NAMALWA (cell line): ENCODE results near the gene CACNA2D3.

Source experiments
- DNase-seq: peaks from one replicate; pipeline ENCODE4 v3.0.0-alpha.2; 2015; ENCODE audit warnings: low spot score

CACNA2D3 gene

DNA sequence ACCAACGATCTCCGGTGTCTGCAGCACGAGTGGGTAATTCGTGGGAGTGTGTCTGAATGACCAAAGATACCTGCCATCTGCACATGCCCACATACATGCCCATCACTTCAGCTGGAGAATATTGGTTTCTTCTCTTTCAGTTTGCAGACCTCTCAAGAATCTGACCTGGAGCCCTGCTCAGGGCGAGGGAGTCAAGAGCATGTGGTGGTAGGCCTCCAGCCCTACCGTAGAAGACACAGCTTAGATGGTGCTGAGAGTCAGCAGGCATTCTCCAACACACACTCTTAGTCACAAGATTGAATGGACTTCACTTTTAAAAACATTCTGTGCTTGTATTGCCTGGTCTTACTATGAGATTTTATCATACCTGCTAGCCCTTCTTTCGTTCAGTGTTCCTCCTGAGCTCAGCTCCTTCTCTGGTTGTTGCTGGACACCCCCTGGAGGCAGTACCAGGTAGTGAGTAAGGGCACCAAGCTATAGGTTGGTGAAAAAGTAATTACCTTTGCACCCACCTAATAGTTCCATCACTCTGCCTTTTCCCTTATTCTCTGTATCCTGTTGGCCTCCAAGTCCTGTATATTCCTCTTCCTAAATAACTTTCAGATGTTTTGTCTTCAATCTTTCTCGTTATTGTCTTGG is 252.0 kb downstream of the CACNA2D3 start:
- peak; percentile 16 for DNase-seq

GRCh38 chr3:54376142-54376807 is 253.9 kb downstream of the CACNA2D3 start:
- DNase-seq = no peak

DNA sequence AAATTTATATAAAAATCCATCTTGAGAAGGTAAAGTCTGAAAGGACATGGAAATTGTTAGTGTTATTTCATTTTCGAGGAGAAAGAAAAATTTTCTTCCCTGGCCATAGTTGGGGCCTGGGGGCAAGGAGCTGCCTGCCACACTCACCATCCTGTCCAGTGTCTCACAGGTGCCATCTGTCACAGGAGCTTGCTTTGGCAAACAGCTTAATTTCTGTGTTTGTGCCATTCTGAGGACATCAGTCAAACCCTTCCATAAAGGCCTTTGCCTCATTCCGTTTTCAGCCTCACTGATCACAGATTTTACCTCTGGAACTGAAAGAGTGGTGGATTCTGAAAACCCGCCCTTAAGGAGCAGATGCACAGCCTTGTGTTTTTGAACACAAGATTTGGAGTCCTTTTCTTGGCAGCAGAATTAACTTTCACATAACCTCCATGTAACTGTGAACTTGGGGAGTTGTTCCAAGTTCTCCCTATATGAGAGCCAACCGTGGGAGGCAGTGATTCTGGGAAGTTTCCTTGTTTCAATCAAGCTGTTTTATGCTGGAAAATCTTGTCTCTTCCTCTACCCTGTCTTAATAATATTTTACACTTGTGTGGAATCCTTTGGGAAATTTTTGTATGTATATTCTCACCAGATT is 254.7 kb downstream of the CACNA2D3 start:
- no peak for DNase-seq

GRCh38 chr3:54378184-54378583 is 255.8 kb downstream of the CACNA2D3 start:
- no peak for DNase-seq

- no peak for DNase-seq
These were observed 261.9 kb downstream of the CACNA2D3 start for GRCh38 chr3:54384279-54384678.

DNA sequence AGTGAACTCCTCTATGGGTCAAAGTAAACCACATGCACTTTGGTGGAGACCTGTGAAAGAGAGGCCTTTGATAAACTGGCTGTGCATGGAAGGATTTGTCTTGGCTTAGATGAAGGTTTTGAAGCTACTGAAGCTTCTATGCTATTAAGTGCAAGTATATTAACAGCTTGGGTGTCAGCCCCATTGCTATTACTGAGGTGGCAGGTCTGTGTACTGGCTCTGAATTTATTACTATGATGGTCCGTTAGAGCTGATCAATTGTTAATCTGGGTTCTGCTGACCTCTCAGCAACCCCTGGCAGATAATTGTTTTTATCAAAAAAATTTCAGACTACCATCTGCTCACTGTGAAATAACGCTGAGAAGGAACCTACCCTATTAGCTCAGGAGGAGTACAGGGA is 268.2 kb downstream of the CACNA2D3 start:
- no peak for DNase-seq

- no peak for DNase-seq
These were observed 270.8 kb downstream of the CACNA2D3 start for GRCh38 chr3:54393150-54393549.

DNA sequence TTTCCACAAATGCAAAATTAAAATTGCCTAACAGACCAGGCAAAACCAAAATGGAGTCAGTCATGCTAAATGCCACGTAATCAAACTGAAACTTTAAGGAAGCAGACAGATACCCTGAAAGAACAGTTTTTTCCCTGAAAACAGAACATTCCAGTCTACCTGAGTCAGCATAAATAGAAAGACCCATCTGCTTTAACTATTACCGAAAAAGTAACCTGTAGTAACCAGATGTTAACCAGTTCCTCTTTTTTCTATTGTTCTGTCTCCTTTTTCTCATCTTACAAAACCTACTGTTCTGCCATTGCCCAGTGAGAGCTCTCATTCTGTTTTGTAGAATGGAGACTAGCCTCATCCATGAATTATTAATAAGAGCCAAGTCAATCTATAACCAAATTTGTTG is 286.0 kb downstream of the CACNA2D3 start:
- DNase-seq = no peak

DNA sequence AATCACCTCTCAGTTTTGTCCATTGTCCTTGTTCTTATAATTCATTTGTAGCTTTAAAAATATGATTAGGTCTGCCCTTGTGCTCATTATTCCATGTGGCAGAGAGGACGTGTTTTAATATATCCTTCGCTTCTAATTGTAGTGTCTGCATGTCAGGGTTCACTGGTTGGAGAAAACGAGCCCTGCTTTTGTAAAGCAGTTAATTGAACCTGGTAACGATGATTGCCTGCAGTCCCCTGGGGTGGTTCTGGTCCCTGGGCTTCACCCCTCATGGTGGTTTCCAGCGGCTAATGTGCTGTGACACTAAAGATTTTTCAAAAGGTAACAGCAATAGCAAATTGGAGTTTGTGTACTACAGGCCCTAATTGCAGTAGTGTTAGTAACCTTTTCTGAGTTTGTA is 299.6 kb downstream of the CACNA2D3 start:
- DNase-seq = no peak

GRCh38 chr3:54424292-54424691 is 301.9 kb downstream of the CACNA2D3 start:
- no peak for DNase-seq

GRCh38 chr3:54426381-54426780 is 304.0 kb downstream of the CACNA2D3 start:
- DNase-seq = no peak

GRCh38 chr3:54427501-54427900 is 305.1 kb downstream of the CACNA2D3 start:
- DNase-seq = no peak

DNA sequence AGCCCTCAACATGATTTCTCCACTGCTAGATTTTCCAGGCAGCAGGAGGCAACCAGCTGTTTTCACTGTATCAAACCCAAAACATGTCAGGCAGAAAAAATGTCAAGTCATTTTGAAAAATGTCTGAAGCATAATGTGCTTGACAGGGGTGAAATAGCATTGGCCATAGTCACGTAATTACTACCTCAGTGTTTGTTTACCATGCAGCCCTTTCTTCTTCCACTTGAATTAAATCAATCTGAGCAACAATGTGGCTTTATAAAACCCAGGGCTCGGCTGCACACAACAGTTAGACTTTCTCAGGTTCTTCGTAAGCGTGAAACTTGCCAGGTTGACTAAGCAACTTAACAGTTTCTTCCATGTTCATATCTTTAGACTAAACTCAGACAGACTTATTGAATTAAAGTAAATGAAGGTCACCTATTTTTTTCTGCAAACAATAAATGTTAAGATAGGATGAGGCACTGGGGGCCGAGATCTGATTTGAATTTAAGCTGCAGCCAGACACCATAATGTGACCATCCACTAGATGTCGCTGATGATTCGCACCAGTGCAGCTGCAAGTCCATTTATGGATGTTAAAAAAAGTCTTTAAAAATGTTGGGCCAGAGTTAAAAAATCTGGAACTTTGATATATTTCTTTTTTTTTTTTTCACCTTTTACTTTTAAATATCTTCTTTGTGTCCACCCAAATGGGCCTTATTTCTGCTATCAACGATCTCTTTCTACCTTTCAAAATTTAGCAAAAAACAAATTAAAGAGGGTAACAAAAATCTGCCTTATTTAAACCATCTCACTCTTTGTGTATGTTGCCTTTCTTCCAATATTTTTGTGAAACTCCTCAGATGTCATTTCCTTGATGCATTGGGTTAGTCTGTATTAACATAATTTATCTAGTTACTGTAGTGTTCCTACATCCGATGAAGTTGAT is 305.9 kb downstream of the CACNA2D3 start:
- peak; percentile 45 for DNase-seq

DNA sequence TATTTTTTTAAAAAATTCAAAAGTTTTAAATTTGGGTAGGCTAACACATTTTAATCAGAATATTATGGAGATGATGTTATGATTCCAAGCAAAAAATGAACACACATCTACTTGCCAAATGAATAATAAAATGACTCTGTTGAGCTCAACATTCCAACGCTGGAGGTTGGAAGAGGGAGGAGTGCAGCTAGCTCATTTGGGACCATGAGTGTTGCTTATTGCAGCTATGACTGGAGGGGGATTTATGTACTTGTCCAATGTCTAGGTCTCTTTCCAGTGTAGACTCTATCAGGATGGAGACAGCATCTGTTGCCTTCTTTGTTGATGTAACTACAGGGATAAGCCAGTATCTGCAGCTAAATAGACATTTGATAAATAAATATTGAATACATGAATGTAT is 310.6 kb downstream of the CACNA2D3 start:
- no peak for DNase-seq

DNA sequence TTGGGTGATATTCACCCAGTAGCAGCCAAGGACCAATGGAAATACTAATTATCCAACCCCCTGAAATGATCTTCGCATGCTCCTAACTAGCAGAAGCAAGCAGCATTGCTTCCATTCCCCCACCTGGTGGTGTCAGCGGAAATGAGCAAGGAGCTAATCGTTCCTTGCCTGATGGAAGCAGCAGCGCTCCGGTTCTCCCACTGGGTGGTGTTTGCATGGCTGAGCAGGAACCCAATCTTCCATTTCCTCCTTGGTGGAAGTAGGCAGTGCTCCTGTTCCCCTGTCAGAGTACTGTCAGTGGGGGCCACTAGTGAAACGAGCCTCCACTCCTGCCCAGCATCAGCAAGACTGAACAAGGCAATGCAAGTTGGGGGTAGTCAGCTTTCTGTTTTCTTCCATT is 311.5 kb downstream of the CACNA2D3 start:
- DNase-seq = no peak

GRCh38 chr3:54434756-54435155 is 312.4 kb downstream of the CACNA2D3 start:
- DNase-seq = no peak

DNA sequence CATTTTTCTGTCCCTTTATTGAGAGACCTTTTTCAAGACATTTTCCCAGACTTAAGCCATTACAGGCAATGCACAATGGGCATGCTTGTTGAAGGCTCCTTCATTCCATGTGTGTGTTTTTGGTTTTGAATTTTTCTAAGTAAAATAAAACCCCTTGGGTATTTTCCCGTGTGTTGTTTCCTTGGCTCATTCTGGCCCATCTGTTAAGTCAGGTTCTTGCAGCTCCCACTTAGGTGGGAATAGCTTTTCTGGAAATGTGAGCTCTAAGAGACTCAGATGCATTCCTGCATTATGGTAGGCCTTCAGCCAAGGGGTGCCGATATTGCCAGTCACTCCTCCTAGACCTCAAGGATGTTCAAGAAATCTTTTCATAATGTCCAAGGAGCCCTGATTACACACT is 314.9 kb downstream of the CACNA2D3 start:
- DNase-seq = no peak

DNA sequence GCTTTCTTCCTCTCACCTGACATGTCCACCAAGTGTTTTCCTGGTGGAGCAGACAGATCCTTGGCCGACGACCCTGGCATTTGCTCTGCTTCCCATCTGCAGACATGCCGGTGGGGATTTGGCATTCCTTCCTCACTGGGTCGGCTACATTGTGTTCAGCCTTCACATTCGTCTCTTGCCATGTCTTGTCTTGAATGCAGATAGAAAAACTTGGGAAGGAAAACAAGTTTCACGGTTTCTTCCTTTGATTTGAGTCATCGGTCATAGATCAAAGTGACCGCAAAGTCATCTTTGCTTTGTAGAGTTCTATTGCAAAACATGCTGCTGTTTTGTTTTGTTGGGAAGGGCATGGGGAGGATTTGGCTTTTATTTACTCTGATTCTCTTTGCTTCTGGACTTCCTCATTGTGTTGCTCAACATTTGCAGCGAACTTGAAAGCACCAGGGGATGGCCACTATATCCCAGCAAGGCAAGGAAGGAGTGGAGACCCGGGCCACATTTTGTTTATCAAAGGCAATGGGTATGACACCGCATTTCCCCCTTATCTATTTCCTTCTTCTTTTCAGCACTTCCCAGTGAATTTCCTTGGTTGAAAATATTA is 321.3 kb downstream of the CACNA2D3 start:
- DNase-seq = no peak

DNA sequence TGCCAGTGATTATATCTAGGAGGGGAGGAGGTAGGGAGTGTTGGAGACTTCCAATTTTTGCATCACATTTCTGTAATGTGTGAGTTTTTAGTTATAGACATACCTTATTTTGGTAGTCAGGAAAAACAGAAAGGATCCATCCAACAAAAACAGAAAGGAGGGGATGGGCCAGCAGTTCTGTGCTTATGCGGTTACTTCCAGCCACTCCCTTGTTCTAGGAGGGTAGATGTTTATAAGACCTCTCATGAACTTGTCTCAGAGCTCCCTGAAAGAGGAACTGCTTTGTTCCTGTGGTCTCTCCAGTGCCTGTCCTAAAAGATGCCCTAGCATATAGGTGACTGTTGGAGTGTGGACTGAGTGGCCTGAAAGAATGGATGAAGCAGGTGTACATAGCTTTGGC is 323.3 kb downstream of the CACNA2D3 start:
- DNase-seq = no peak

DNA sequence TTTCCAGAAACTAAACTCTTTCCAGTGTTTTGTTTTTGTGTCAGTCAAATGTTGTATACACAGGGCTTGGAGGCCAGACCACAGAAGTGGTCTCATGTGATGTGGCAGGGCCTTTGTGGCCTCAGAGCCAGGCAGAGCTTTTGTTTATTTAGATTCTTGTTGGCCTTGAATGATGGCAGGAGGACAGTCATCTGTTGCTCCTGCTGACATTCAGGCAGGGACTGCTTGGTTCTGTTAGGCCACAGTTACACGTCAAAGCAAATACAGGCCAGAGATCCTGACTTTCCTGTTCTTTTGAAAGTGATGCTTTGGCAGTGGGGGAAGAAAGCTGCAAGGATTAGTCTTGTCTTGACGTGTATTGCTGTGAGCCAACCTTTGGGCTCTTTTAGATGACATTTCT is 325.1 kb downstream of the CACNA2D3 start:
- DNase-seq = no peak

GRCh38 chr3:54454806-54455205 is 332.5 kb downstream of the CACNA2D3 start:
- no peak for DNase-seq

GRCh38 chr3:54458357-54458756 is 336.0 kb downstream of the CACNA2D3 start:
- no peak for DNase-seq
